Mucosa of descending colon (tissue), 3 donors: Measurements from ENCODE around the gene GBP5. TPM values are rescaled to one million over a fixed set of nuclear protein-coding genes. Genes with fewer than 3 reads are reported as not detected.
"Not testable (repeated sequence)": the region's sequence is repeated elsewhere in the genome, so short reads cannot be mapped to it uniquely, and the experiment has no call there.

Experiments used
- ATAC-seq: fragments of 200-7000 bp; cut with Tn5 transposase; one replicate; pipeline ENCODE4 v1.9.1; 2020; ENCODE audit warnings: mild to moderate bottlenecking, moderate library complexity
- DNase-seq, 3 donors: peaks; one replicate each; pipeline ENCODE4 v3.0.0-alpha.2; 2020
- H3K36me3 ChIP-seq: fragments of 200-600 bp; one replicate; pipeline ENCODE4 v1.8.0; 2021; ENCODE audit warnings: low read depth, mild to moderate bottlenecking
- H3K4me1 ChIP-seq: fragments of 200-600 bp; one replicate; pipeline ENCODE4 v1.8.0; 2021; ENCODE audit warnings: low read depth, mild to moderate bottlenecking
- H3K4me3 ChIP-seq: fragments of 200-600 bp; one replicate; pipeline ENCODE4 v1.8.0; 2021; ENCODE audit warnings: mild to moderate bottlenecking
- H3K9me3 ChIP-seq: fragments of 200-600 bp; one replicate; pipeline ENCODE4 v1.8.0; 2021; ENCODE audit warnings: mild to moderate bottlenecking
- CTCF ChIP-seq: fragments of 200-600 bp; IDR thresholded peaks from one replicate; pipeline ENCODE4 v1.8.0; 2022; ENCODE audit warnings: antibody characterized with exemption, mild to moderate bottlenecking
- intact Hi-C, 2 donors: fragments of 100-400 bp; cut with DNase I in 1 of 2; cut with micrococcal nuclease in 1 of 2; formaldehyde crosslinking; loops; one replicate each; pipeline versions ENCODE4 v1.11.0 to v1.11.1; 2022; cut with DNase I, micrococcal nuclease
- total RNA-seq, 3 donors: library from RNA; stranded (reverse); fragmentation: NEBNext Ultra II Directional in 2 of 3; extraction: Animal tissue kit (Norgen Biotek cat#: 25700) in 2 of 3; gene quantifications; one replicate each; pipeline versions ENCODE4 v1.2.1 to v1.2.4, GENCODE V29; 2021 to 2023
- donor health status: DM: no; HTN: no; CAD: no; lungs with moderate emphysema.
- donor health status: DM: no; HTN: no; CAD: no.
- donor health status: DM: no; HTN: yes; CAD: no.

Gene GBP5
- total RNA-seq, 3 donors from 2014 or later = 2.1 to 7.3 (median 3.3) TPM

- no peaks in the 10 kb centered on the region for H3K36me3 ChIP-seq
- no peaks in the 10 kb centered on the region for H3K9me3 ChIP-seq
- ATAC-seq (no peak), DNase-seq (no peak)
- peaks cover 17% of the 10 kb centered on the region for H3K4me1 ChIP-seq
- intact Hi-C loops = no loop called here
- H3K4me3 ChIP-seq = no peak overlapping the region
- no peak for TF ChIP-seq CTCF
Measured at GRCh38 chr1:89287181-89288050, 14.8 kb upstream of the GBP5 start.

- no peak for TF ChIP-seq CTCF
- intact Hi-C loops = no loop called here
- DNase-seq = no peak
- no peaks in the 10 kb centered on the region for H3K9me3 ChIP-seq
- H3K4me1 ChIP-seq = peaks cover 17% of the 10 kb centered on the region
- no peak overlapping the region for H3K4me3 ChIP-seq
- ATAC-seq = peak; percentile 78
- no peaks in the 10 kb centered on the region for H3K36me3 ChIP-seq
Measured at GRCh38 chr1:89286549-89287180, 14.0 kb upstream of the GBP5 start.

GRCh38 chr1:89285745-89286380 lies 13.2 kb upstream of the GBP5 start:
- H3K4me3 ChIP-seq = no peak overlapping the region
- ATAC-seq (peak; percentile 30), DNase-seq (no peak)
- no peaks in the 10 kb centered on the region for H3K9me3 ChIP-seq
- intact Hi-C loops = no loop called here
- TF ChIP-seq CTCF = no peak
- H3K36me3 ChIP-seq = no peaks in the 10 kb centered on the region
- H3K4me1 ChIP-seq = peaks cover 17% of the 10 kb centered on the region

- DNase-seq, H3K9me3 ChIP-seq, H3K4me3 ChIP-seq, ATAC-seq, H3K36me3 ChIP-seq, intact Hi-C loops: not testable (repeated sequence)
- peaks cover 17% of the 10 kb centered on the region for H3K4me1 ChIP-seq
Measured at GRCh38 chr1:89284078-89284763, 11.6 kb upstream of the GBP5 start.

- Histone ChIP-seq H3K4me3 (no peak overlapping the region), H3K36me3 (no peaks in the 10 kb centered on the region), H3K9me3 (no peaks in the 10 kb centered on the region), H3K4me1 (no peaks in the 10 kb centered on the region)
- intact Hi-C loops = no loop called here
- no peak for TF ChIP-seq CTCF
- ATAC-seq (no peak), DNase-seq (no peak)
Measured at GRCh38 chr1:89280766-89281165, 8.1 kb upstream of the GBP5 start.
